Measurements from ENCODE around the gene YAP1.
"Not testable (repeated sequence)": the region's sequence is repeated elsewhere in the genome, so short reads cannot be mapped to it uniquely, and the experiment has no call there.

YAP1 gene

GRCh38 chr11:102194990-102195389 lies 84.7 kb downstream of the YAP1 start:
- DNase-seq (ENCODE audit: insufficient read length, low spot score), result no peak
- no peak for FAIRE-seq

GRCh38 chr11:102196351-102196750 lies 86.1 kb downstream of the YAP1 start:
- no peak for TF ChIP-seq CTCF (IDR thresholded peaks at IDR 0.05; ENCODE audit: insufficient read depth, missing control alignments)
- FAIRE-seq, result no peak
- DNase-seq (ENCODE audit: insufficient read length, low spot score), result no peak

More at GRCh38 chr11:102194990-102195389, 84.7 kb downstream of the YAP1 start:
- TF ChIP-seq CTCF (IDR thresholded peaks at IDR 0.05; ENCODE audit: insufficient read depth, missing control alignments), result no peak

- DNase-seq (ENCODE audit: insufficient read length, low spot score) (no peak), FAIRE-seq (no peak)
- TF ChIP-seq CTCF (IDR thresholded peaks at IDR 0.05; ENCODE audit: insufficient read depth, missing control alignments), result no peak
Observed at GRCh38 chr11:102196816-102197215, 86.6 kb downstream of the YAP1 start.

GRCh38 chr11:102197670-102198139 lies 87.5 kb downstream of the YAP1 start:
- DNase-seq (ENCODE audit: insufficient read length, low spot score) (no peak), FAIRE-seq (no peak)
- TF ChIP-seq CTCF (IDR thresholded peaks at IDR 0.05; ENCODE audit: insufficient read depth, missing control alignments), result no peak

- DNase-seq (ENCODE audit: insufficient read length, low spot score) (no peak), FAIRE-seq (no peak)
- no peak for TF ChIP-seq CTCF (IDR thresholded peaks at IDR 0.05; ENCODE audit: insufficient read depth, missing control alignments)
Observed at GRCh38 chr11:102199673-102200072, 89.4 kb downstream of the YAP1 start.

GRCh38 chr11:102200325-102200724 lies 90.1 kb downstream of the YAP1 start:
- FAIRE-seq; DNase-seq (ENCODE audit: insufficient read length, low spot score): not testable (repeated sequence)

- no peak for FAIRE-seq
- DNase-seq (ENCODE audit: insufficient read length, low spot score), result no peak
- TF ChIP-seq CTCF (IDR thresholded peaks at IDR 0.05; ENCODE audit: insufficient read depth, missing control alignments), result no peak
Observed at GRCh38 chr11:102201776-102202175, 91.5 kb downstream of the YAP1 start.

GRCh38 chr11:102202972-102203371 lies 92.7 kb downstream of the YAP1 start:
- FAIRE-seq, result no peak
- TF ChIP-seq CTCF (IDR thresholded peaks at IDR 0.05; ENCODE audit: insufficient read depth, missing control alignments), result no peak
- DNase-seq (ENCODE audit: insufficient read length, low spot score), result no peak
